Uterus (tissue), 4 donors: ENCODE results near the gene TMEM79. TPM values are rescaled to one million over a fixed set of nuclear protein-coding genes. Genes with fewer than 3 reads are reported as not detected.

Experiments used
- DNase-seq, 2 donors: peaks; one replicate each; pipeline ENCODE4 v3.0.0-alpha.2; 2019 to 2020
- H3K27ac ChIP-seq, 2 donors: fragments of 200-600 bp; sonication (generic); 1 replicate in 1 of 2; 2 replicates in 1 of 2; pipeline ENCODE4 v1.5.1; 2016 to 2018
- H3K27me3 ChIP-seq, 2 donors: fragments of 200-600 bp; sonication (generic); one replicate each; pipeline ENCODE4 v1.5.1; 2018 to 2019; ENCODE audit warnings: control low read depth in 1 of 2
- H3K36me3 ChIP-seq, 2 donors: fragments of 200-600 bp; sonication (generic); one replicate each; pipeline ENCODE4 v1.5.1; 2019; ENCODE audit warnings: control low read depth in 1 of 2
- H3K4me1 ChIP-seq, 2 donors: fragments of 200-600 bp; sonication (generic); one replicate each; pipeline ENCODE4 v1.5.1; 2018 to 2019; ENCODE audit warnings: control low read depth in 1 of 2
- H3K4me3 ChIP-seq, 2 donors: fragments of 200-600 bp; sonication (generic); 1 replicate in 1 of 2; 2 replicates in 1 of 2; pipeline ENCODE4 v1.5.1; 2018 to 2019; ENCODE audit warnings: mild to moderate bottlenecking in 1 of 2
- H3K9me3 ChIP-seq, 2 donors: fragments of 200-600 bp; sonication (generic); one replicate each; pipeline ENCODE4 v1.5.1; 2019; ENCODE audit warnings: control low read depth in 1 of 2
- CTCF ChIP-seq, 4 experiments: fragments of 200-600 bp in 2 of 4; fragments of 450-650 bp in 2 of 4; sonication (generic) in 2 of 4; IDR thresholded peaks; one replicate each; pipeline ENCODE4 v1.5.1; 2016 to 2019; ENCODE audit warnings: antibody characterized with exemption in 4 of 4, mild to moderate bottlenecking in 2 of 4, moderate library complexity in 1 of 4
- POLR2A ChIP-seq, 2 donors: fragments of 450-650 bp; IDR thresholded peaks; one replicate each; pipeline ENCODE4 v1.6.1; 2016; ENCODE audit warnings: antibody characterized with exemption in 2 of 2, mild to moderate bottlenecking in 1 of 2, moderate library complexity in 1 of 2
- intact Hi-C: fragments of 100-400 bp; cut with DNase I; formaldehyde crosslinking; loops from one replicate; pipeline ENCODE4 v1.15.1; 2023; ENCODE audit warnings: low total_unique reads
- total RNA-seq, 4 donors: library from RNA; depleted of rRNA in 3 of 4; stranded (reverse); fragments of >200 nt in 3 of 4; gene quantifications; one replicate each; pipeline versions ENCODE4 v1.1.0 to v1.2.4, GENCODE V29; 2014 to 2023
- donor health status: DM: yes; HTN: yes; CAD: no.

The TMEM79 gene
- total RNA-seq, 4 donors from 2014 or later: 0.26 to 2.7 (median 1.5) TPM

DNA sequence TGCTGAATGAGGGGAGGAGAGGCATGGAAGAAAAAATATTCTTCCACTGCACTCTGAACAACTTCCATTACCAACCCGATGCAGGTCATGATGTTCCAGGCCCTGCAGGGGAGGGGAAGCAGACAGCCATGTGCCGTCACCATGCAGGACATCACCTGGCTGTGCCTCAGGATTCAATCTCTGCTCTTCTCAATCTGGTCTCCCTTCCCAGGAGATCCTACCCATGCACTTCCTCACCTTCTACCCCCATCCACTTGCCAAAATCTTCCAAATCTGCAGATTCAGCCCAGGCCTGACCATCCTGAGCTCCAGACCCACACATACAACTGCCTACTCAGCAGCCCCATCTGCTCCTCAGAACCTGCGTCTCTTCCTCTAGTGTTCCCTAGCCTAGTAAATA lies 30.5 kb upstream of the TMEM79 start:
- intact Hi-C loops: no loop called here
- H3K36me3 ChIP-seq: no peaks in the 10 kb centered on the region

GRCh38 chr1:156257711-156258110 lies 26.4 kb upstream of the TMEM79 start:
- intact Hi-C loops: no loop called here
- Histone ChIP-seq H3K9me3 (no peaks in the 10 kb centered on the region), H3K36me3 (no peaks in the 10 kb centered on the region)

More for the DNA sequence above, 30.5 kb upstream of the TMEM79 start:
- no peak for DNase-seq
- Histone ChIP-seq H3K27ac (no peak overlapping the region), H3K4me3 (no peak overlapping the region), H3K9me3 (no peaks in the 10 kb centered on the region), H3K27me3 (no peaks in the 10 kb centered on the region), H3K4me1 (no peaks in the 10 kb centered on the region)
- TF ChIP-seq CTCF (IDR thresholded peaks at IDR 0.05): no peak
- TF ChIP-seq POLR2A (IDR thresholded peaks at IDR 0.05): no peak

DNA sequence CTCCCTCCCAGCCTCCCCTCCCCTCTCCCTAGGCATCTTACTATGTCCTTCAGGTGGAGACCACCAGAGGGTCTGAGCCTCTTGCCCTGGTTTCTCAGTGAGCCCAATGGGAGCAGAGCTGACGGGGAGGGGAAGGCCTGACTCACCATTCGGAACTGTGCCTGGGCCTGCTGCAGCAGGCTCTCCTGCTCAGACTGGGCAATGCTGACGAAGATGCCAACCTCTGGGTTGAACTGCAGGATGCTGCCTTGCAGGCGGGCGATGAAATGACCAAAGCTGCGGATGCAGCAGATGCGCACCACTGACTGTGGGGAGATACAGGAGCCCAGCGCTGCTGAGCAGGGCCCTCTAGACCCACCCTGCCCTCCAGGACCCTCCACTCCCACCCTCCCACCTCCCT lies 25.3 kb upstream of the TMEM79 start:
- no peaks in the 10 kb centered on the region for H3K36me3 ChIP-seq
- no peaks in the 10 kb centered on the region for H3K4me1 ChIP-seq
- TF ChIP-seq POLR2A (IDR thresholded peaks at IDR 0.05): no peak
- TF ChIP-seq CTCF (IDR thresholded peaks at IDR 0.05): no peak
- H3K27me3 ChIP-seq: no peaks in the 10 kb centered on the region
- H3K9me3 ChIP-seq: no peaks in the 10 kb centered on the region
- no peak overlapping the region for H3K4me3 ChIP-seq
- DNase-seq: no peak
- intact Hi-C loops: no loop called here
- no peak overlapping the region for H3K27ac ChIP-seq

More at GRCh38 chr1:156257711-156258110, 26.4 kb upstream of the TMEM79 start:
- Histone ChIP-seq H3K4me3 (no peak overlapping the region), H3K4me1 (no peaks in the 10 kb centered on the region), H3K27me3 (no peaks in the 10 kb centered on the region), H3K27ac (no peak overlapping the region)
- DNase-seq: no peak
- TF ChIP-seq POLR2A (IDR thresholded peaks at IDR 0.05): no peak
- TF ChIP-seq CTCF (IDR thresholded peaks at IDR 0.05): no peak

DNA sequence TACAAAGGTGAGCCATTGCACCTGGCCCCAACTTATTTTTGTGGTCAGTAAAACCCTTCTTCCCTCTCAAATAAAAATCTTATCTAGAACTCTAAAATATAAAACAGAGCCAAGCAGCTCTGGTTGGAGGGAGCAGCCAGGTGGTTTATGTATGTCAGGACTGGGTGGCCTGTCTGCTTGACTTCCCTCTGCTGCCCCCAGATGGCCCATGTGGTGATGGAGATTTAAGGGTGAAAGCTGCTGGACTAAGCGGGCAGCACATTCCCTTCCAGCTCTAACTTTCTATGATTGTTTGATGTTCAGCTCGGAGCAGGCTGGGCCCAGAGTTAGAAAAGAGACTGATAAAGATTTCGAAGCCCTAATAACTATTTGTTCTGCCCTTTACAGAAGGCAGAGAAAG lies 24.3 kb upstream of the TMEM79 start:
- H3K27me3 ChIP-seq: no peaks in the 10 kb centered on the region
- H3K27ac ChIP-seq: no peak overlapping the region
- no peak for TF ChIP-seq POLR2A (IDR thresholded peaks at IDR 0.05)
- peak in 1 of 4 experiments; percentile 13 for TF ChIP-seq CTCF (IDR thresholded peaks at IDR 0.05)
- H3K9me3 ChIP-seq: no peaks in the 10 kb centered on the region
- intact Hi-C loops: no loop called here
- no peaks in the 10 kb centered on the region for H3K36me3 ChIP-seq
- peak in 1 of 2 donors; percentile 47 for DNase-seq
- no peaks in the 10 kb centered on the region for H3K4me1 ChIP-seq
- no peak overlapping the region for H3K4me3 ChIP-seq

DNA sequence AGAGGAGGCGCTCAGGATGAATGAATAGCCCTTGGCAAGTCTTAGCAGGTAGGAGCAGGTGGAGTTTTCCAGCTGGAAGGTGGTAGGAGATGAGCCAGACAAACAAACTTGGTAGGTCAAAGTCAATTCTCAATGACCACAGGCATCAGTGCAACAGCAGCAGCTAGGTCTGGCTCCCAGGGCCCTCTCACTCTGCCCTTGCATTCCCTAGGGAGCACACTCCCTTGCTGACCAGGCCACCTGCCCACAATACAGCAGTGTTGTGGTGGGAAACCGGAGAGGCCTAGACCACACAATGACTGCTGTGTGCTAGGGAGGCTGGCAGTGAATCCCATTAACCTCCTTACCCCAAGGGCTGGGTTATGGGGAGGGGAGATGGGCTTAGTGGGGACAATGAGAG lies 23.2 kb upstream of the TMEM79 start:
- DNase-seq: no peak

More for the DNA sequence above, 23.2 kb upstream of the TMEM79 start:
- H3K4me1 ChIP-seq: no peaks in the 10 kb centered on the region
- no peaks in the 10 kb centered on the region for H3K9me3 ChIP-seq
- no peaks in the 10 kb centered on the region for H3K27me3 ChIP-seq
- TF ChIP-seq CTCF (IDR thresholded peaks at IDR 0.05) (no peak), POLR2A (IDR thresholded peaks at IDR 0.05) (no peak)
- H3K27ac ChIP-seq: no peak overlapping the region
- intact Hi-C loops: no loop called here
- H3K36me3 ChIP-seq: no peaks in the 10 kb centered on the region
- H3K4me3 ChIP-seq: no peak overlapping the region
